ENCODE data around the gene INSIG2.

Gene INSIG2

DNA sequence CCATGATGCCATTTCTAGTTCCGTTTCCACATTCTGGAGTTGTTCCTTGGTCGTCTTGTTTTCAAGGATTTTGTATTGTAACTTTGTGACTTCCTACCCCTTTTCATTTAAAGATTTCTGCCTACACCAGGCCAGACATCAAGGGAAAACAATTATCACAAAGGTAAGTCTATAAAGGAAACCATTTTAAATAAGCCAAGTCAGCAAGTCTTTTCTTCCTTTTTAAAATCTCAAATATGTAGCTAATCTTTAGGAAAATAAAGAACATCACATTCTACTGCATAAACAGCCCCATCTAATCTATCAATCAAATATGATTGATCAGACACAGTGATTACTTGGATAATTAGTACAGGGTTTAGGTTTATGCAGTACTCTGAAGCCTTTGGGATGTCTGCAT lies 35.8 kb upstream of the INSIG2 start:
- H3K4me3 ChIP-seq (ENCODE audit: low read depth, low read length): no peak overlapping the region

GRCh38 chr2:118053681-118054080 lies 34.6 kb upstream of the INSIG2 start:
- no peak overlapping the region for H3K4me3 ChIP-seq (ENCODE audit: low read depth, low read length)
- TF ChIP-seq, protein P1, sequence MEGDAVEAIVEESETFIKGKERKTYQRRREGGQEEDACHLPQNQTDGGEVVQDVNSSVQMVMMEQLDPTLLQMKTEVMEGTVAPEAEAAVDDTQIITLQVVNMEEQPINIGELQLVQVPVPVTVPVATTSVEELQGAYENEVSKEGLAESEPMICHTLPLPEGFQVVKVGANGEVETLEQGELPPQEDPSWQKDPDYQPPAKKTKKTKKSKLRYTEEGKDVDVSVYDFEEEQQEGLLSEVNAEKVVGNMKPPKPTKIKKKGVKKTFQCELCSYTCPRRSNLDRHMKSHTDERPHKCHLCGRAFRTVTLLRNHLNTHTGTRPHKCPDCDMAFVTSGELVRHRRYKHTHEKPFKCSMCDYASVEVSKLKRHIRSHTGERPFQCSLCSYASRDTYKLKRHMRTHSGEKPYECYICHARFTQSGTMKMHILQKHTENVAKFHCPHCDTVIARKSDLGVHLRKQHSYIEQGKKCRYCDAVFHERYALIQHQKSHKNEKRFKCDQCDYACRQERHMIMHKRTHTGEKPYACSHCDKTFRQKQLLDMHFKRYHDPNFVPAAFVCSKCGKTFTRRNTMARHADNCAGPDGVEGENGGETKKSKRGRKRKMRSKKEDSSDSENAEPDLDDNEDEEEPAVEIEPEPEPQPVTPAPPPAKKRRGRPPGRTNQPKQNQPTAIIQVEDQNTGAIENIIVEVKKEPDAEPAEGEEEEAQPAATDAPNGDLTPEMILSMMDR (IDR thresholded peaks at IDR 0.05; ENCODE audit: borderline replicate concordance, insufficient read depth, low read depth, low read length): no peak

More for the DNA sequence above, 35.8 kb upstream of the INSIG2 start:
- TF ChIP-seq, protein P1 (IDR thresholded peaks at IDR 0.05; ENCODE audit: borderline replicate concordance, insufficient read depth, low read depth, low read length): no peak

DNA sequence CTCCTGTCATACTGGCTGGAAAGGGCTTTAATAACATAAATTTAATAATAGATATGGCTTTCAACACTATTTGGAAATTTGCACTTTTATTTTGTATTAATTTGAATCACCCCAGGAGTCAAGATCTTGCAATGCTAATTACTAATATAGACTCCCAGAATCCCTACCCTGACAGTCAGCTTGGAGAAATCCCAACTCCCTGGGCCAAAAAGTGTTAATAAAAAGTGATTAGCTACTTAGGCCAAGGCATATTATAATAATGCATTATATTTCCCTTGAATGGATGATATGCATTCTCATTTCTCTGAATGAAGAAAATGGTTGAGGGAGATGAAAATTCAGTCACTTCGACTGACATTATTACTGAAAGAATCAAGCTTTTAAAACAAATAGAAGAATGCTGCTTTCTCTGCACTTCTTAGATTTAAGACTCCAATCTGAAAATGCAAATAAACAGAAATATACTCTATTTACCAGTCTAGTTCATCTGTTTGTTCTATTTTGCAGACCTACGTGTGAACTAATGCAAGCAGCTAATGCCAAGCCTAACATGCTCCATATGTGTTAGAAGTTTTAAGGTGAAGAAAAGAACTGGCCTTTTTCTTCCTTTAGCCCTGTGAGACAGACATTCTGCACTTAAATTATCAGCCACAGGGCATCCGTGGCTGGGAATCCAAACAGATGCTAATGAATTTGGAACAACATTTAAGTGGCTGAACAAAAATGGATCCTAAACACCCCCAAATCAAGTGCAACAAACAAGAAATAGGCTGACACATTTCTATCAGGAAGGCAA lies 33.9 kb upstream of the INSIG2 start:
- TF ChIP-seq, protein P1 (IDR thresholded peaks at IDR 0.05; ENCODE audit: borderline replicate concordance, insufficient read depth, low read depth, low read length): no peak
- no peak overlapping the region for H3K4me3 ChIP-seq (ENCODE audit: low read depth, low read length)

GRCh38 chr2:118055512-118056164 lies 32.6 kb upstream of the INSIG2 start:
- H3K4me3 ChIP-seq (ENCODE audit: low read depth, low read length): no peak overlapping the region
- TF ChIP-seq, protein P1 (IDR thresholded peaks at IDR 0.05; ENCODE audit: borderline replicate concordance, insufficient read depth, low read depth, low read length): no peak

DNA sequence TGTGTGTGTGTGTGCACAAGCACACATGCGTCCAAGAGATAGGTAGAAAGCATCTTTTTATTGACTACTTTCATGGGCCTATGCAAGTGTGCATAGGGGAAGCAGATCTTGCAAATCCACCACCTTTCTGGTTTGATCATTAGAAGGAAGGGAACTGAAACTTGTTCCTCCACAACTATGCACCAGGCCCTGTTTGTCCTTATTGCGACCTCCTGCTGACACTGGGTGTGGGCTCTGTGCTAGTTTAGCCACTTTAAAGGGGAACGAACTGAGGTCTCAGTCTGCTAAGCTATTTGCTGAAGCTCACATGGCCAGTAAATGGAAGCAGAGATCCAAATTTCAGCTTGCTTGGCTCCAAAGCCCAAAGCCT lies 32.1 kb upstream of the INSIG2 start:
- TF ChIP-seq, protein P1 (IDR thresholded peaks at IDR 0.05; ENCODE audit: borderline replicate concordance, insufficient read depth, low read depth, low read length): no peak
- H3K4me3 ChIP-seq (ENCODE audit: low read depth, low read length): no peak overlapping the region

- no peak overlapping the region for H3K4me3 ChIP-seq (ENCODE audit: low read depth, low read length)
- TF ChIP-seq, protein P1 (IDR thresholded peaks at IDR 0.05; ENCODE audit: borderline replicate concordance, insufficient read depth, low read depth, low read length): no peak
These were observed 31.5 kb upstream of the INSIG2 start for GRCh38 chr2:118056801-118057200.

DNA sequence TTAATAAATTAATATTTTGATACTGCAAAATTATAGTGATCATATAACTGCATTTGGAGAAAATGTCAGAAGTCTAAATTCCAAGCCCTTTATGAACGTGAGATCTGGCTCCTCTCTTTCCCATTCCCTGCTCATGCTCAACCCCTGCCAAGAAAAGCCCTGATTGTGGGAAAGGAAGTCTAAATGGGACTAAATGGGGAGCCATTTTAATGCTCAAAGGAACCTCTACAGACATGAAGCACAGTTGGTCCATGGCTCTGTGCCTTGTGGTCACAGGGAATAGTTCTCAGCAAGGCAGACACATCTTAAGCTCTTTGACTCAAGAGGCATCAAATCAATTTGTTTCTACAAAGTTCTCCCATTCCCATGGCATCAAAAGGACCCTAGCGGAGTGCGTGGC lies 29.3 kb upstream of the INSIG2 start:
- TF ChIP-seq, protein P1 (IDR thresholded peaks at IDR 0.05; ENCODE audit: borderline replicate concordance, insufficient read depth, low read depth, low read length): no peak
- no peak overlapping the region for H3K4me3 ChIP-seq (ENCODE audit: low read depth, low read length)
